K562 (cell line): ENCODE data around the gene PPAN. TPM values are rescaled to one million over a fixed set of nuclear protein-coding genes. Genes with fewer than 3 reads are reported as not detected.
A peak's percentile ranks its signal among the peaks of the same experiment; 100 is the strongest.

ENCODE experiments used
- GABPB2 ChIP-seq: fragments of 250-450 bp; sonication (Bioruptor Pico); conservative IDR thresholded peaks from 2 replicates; pipeline ENCODE4 v1.5.1; 2021; ENCODE audit warnings: mild to moderate bottlenecking
- HMGXB4 ChIP-seq: sonication (generic); formaldehyde crosslinking; IDR thresholded peaks from 2 replicates; pipeline ENCODE4 v1.8.1; 2023; ENCODE audit warnings: mild to moderate bottlenecking, missing genetic modification reagents
- MYC ChIP-seq, 2 experiments: fragments of 250-450 bp in 1 of 2; sonication (Bioruptor Pico) in 1 of 2; IDR thresholded peaks; 2 replicates each; pipeline versions ENCODE4 v1.5.1 to v1.6.1; 2012 to 2021; ENCODE audit warnings: low read depth in 2 of 2, borderline replicate concordance in 1 of 2, improper control_type of control experiment in 1 of 2, low read length in 1 of 2, mild to moderate bottlenecking in 1 of 2, moderate library complexity in 1 of 2
- NR0B1 ChIP-seq: fragments of 450-650 bp; IDR thresholded peaks from one replicate; pipeline ENCODE4 v1.6.1; 2018; ENCODE audit warnings: mild to moderate bottlenecking, moderate library complexity; ENCODE audit not compliant: partially characterized antibody
- PBX2 ChIP-seq, 2 experiments: IDR thresholded peaks in 1 of 2; conservative IDR thresholded peaks in 1 of 2; 2 replicates each; pipeline ENCODE4 v1.6.1; 2016; ENCODE audit warnings: low read depth in 2 of 2, mild to moderate bottlenecking in 1 of 2, missing compliant biosample characterization in 1 of 2, missing genetic modification characterization in 1 of 2, moderate library complexity in 1 of 2
- SP1 ChIP-seq: sonication (generic); formaldehyde crosslinking; IDR thresholded peaks from 2 replicates; pipeline ENCODE4 v1.8.1; 2022; ENCODE audit warnings: mild to moderate bottlenecking, missing genetic modification reagents
- STAT6 ChIP-seq: sonication (generic); formaldehyde crosslinking; IDR thresholded peaks from 2 replicates; pipeline ENCODE4 v1.8.1; 2023; ENCODE audit warnings: mild to moderate bottlenecking, missing genetic modification reagents
- ZNF12 ChIP-seq: sonication (generic); formaldehyde crosslinking; IDR thresholded peaks from 2 replicates; pipeline ENCODE4 v1.4.0; 2020; ENCODE audit warnings: mild to moderate bottlenecking, missing genetic modification reagents
- ZNF140 ChIP-seq: fragments of 250-450 bp; sonication (Bioruptor Pico); IDR thresholded peaks from 2 replicates; pipeline ENCODE4 v1.8.0; 2021; ENCODE audit warnings: moderate library complexity, mild to moderate bottlenecking, inconsistent platforms
- ZNF232 ChIP-seq: sonication (generic); formaldehyde crosslinking; IDR thresholded peaks from 2 replicates; pipeline ENCODE4 v1.8.0; 2022; ENCODE audit warnings: mild to moderate bottlenecking, missing genetic modification reagents
- ZNF592 ChIP-seq: fragments of 450-650 bp; IDR thresholded peaks from 2 replicates; pipeline ENCODE4 v1.6.1; 2017; ENCODE audit warnings: antibody characterized with exemption, mild to moderate bottlenecking
- polyA plus RNA-seq, 8 experiments: library from polyadenylated mRNA; depleted of rRNA in 4 of 8; stranded (reverse) in 5 of 8; unstranded in 3 of 8; fragments of >200 nt; fragmentation: Nextera tagmentation in 2 of 8; fragmentation: Illumina TruSeq in 1 of 8; extraction: Ambion mirVana in 2 of 8; extraction: Trizol in 1 of 8; gene quantifications; 2 replicates each; pipeline versions ENCODE4 v1.2.1 to v1.2.3, GENCODE V29; 2011 to 2014; ENCODE audit warnings: inconsistent platforms in 1 of 8, missing spikeins in 1 of 8
- total RNA-seq, 7 experiments: library from RNA; depleted of rRNA in 6 of 7; stranded (reverse); fragments of >200 nt in 6 of 7; fragmentation: Illumina TruSeq in 2 of 7; extraction: Trizol in 2 of 7; gene quantifications; 2 replicates each; pipeline versions ENCODE4 v1.2.1 to v1.2.3, GENCODE V29; 2011 to 2021; ENCODE audit warnings: low replicate concordance in 1 of 7

PPAN gene
- total and polyA plus RNA-seq, 9 of the 15 experiments (the other 6 are each of a cell fraction or from before 2014, with no cell fraction given) = 2.2 to 129 (median 59.1) TPM

DNA sequence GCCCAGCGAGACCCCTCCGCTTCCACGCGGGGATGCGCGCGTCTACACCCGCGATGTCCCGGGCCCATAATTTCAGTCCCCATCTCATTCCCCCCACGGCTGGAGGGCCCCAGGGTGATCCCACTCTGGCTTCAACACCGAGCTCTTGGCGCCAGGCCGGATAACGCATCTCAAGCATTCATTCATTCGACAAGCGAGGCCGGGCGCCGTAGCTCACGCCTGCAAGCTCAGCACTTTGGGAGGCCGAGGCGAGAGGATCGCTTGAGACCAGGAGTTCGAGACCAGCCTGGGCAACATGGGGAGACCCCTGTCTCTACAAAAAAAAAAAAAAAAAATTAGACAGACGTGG is 9.6 kb upstream of the PPAN start (continued):
- TF ChIP-seq STAT6 (CRISPR knock-in tag) = 0 out of 2 replicates have a peak, but pooled peaks have one; percentile 21
- no peak for TF ChIP-seq NR0B1
- peak; percentile 4; the same call in 1 of the 2 replicates for TF ChIP-seq ZNF592
- no peak for TF ChIP-seq ZNF232
- TF ChIP-seq SP1 (CRISPR knock-in tag) = no peak
- 0 out of 2 replicates have a peak, but pooled peaks have one; percentile 22 for TF ChIP-seq ZNF12 (CRISPR knock-in tag)
- no peak for TF ChIP-seq PBX2 (CRISPR knock-in tag; IDR thresholded peaks at IDR 0.05; ENCODE audit: low read depth)
- TF ChIP-seq PBX2 (tag; conservative IDR thresholded peaks at IDR 0.05; ENCODE audit: low read depth) = no peak
- no peak for TF ChIP-seq MYC (IDR thresholded peaks at IDR 0.05; ENCODE audit: low read depth, low read length)
- peak; percentile 39; the same call in 1 of the 2 replicates for TF ChIP-seq MYC (CRISPR knock-in tag; IDR thresholded peaks at IDR 0.05; ENCODE audit: borderline replicate concordance, low read depth)
- TF ChIP-seq HMGXB4 (CRISPR knock-in tag) = 0 out of 2 replicates have a peak, but pooled peaks have one; percentile 9
- TF ChIP-seq GABPB2 = no peak
- no peak for TF ChIP-seq ZNF140 (CRISPR knock-in tag)
